A673 (cell line): Measurements from ENCODE around the gene DNAJB12.

ENCODE experiments used
- CTCF ChIP-seq: fragments of 300-800, 200-600 bp; sonication (generic); conservative IDR thresholded peaks from 2 replicates; pipeline ENCODE4 v1.5.1; 2017; ENCODE audit warnings: low read depth, mild to moderate bottlenecking, antibody characterized with exemption, low read length, moderate library complexity, mixed read lengths
- EZH2 ChIP-seq: fragments of 200-600 bp; sonication (generic); IDR thresholded peaks from 2 replicates; pipeline ENCODE4 v1.6.1; 2017; ENCODE audit warnings: borderline replicate concordance, low read depth, mild to moderate bottlenecking, mixed read lengths, antibody characterized with exemption, low read length; ENCODE audit not compliant: poor library complexity, severe bottlenecking

GRCh38 chr10:72337722-72338121 is 17.0 kb downstream of the DNAJB12 start:
- TF ChIP-seq CTCF (no peak), EZH2 (no peak)
